Natural killer cell (primary cell): ENCODE results near the gene EXOC6B. TPM values are rescaled to one million over a fixed set of nuclear protein-coding genes. Genes with fewer than 3 reads are reported as not detected.
"Not testable (repeated sequence)": the region's sequence is repeated elsewhere in the genome, so short reads cannot be mapped to it uniquely, and the experiment has no call there.

Experiments
- ATAC-seq, 3 donors: fragments of 150-1000 bp in 2 of 3; fragments of 200-7000 bp in 1 of 3; cut with Tn5 transposase; 1 replicate in 1 of 3; 2 replicates in 2 of 3; pipeline ENCODE4 v1.10.0; 2021; ENCODE audit warnings: mild to moderate bottlenecking in 2 of 3, moderate library complexity in 2 of 3
- DNase-seq, 2 donors: peaks; one replicate each; pipeline versions ENCODE4 v3.0.0 to v3.0.0-alpha.2; 2013 to 2021; ENCODE audit warnings: mixed read lengths in 1 of 2
- H3K27ac ChIP-seq: one replicate; pipeline ENCODE4 v1.5.1; 2013; ENCODE audit warnings: mild to moderate bottlenecking, low read length
- H3K27me3 ChIP-seq: one replicate; pipeline ENCODE4 v1.6.1; 2013; ENCODE audit warnings: low read length; ENCODE audit not compliant: control insufficient read depth, insufficient read depth
- H3K36me3 ChIP-seq: one replicate; pipeline ENCODE4 v1.6.1; 2013; ENCODE audit warnings: low read length; ENCODE audit not compliant: control insufficient read depth, insufficient read depth
- H3K4me1 ChIP-seq: one replicate; pipeline ENCODE4 v1.6.1; 2013; ENCODE audit warnings: low read length; ENCODE audit not compliant: control insufficient read depth, insufficient read depth
- H3K4me3 ChIP-seq: one replicate; pipeline ENCODE4 v1.5.1; 2013; ENCODE audit warnings: low read length
- H3K9me3 ChIP-seq: one replicate; pipeline ENCODE4 v1.6.1; 2013; ENCODE audit warnings: low read length; ENCODE audit not compliant: control insufficient read depth, insufficient read depth
- H3K27ac Mint-ChIP-seq, 2 donors: one replicate each; pipeline ENCODE4 v1.8.0; 2022; ENCODE audit warnings: mild to moderate bottlenecking in 2 of 2, mixed read lengths in 2 of 2, moderate library complexity in 1 of 2
- H3K27me3 Mint-ChIP-seq, 2 donors: one replicate each; pipeline ENCODE4 v1.8.0; 2022; ENCODE audit warnings: low read depth in 2 of 2, mixed read lengths in 2 of 2
- H3K36me3 Mint-ChIP-seq: one replicate; pipeline ENCODE4 v1.8.0; 2022; ENCODE audit warnings: mixed read lengths
- H3K4me1 Mint-ChIP-seq, 2 donors: one replicate each; pipeline ENCODE4 v1.8.0; 2022; ENCODE audit warnings: mixed read lengths in 2 of 2
- H3K4me3 Mint-ChIP-seq: one replicate; pipeline ENCODE4 v1.8.0; 2022; ENCODE audit warnings: mild to moderate bottlenecking, moderate library complexity, mixed read lengths
- H3K9me3 Mint-ChIP-seq, 2 donors: one replicate each; pipeline ENCODE4 v1.8.0; 2022; ENCODE audit warnings: mixed read lengths in 2 of 2
- CTCF ChIP-seq: fragments of 200-600 bp; IDR thresholded peaks from one replicate; pipeline ENCODE4 v1.8.0; 2022; ENCODE audit warnings: antibody characterized with exemption
- WGBS: methylation state at CpG from one replicate; pipeline ENCODE4 v1.1.7; 2013; ENCODE audit warnings: missing lambda C conversion rate; ENCODE audit not compliant: insufficient coverage; 5-methylcytosine and 5-hydroxymethylcytosine counted together
- intact Hi-C: fragments of 100-400 bp; cut with micrococcal nuclease; formaldehyde crosslinking; loops from one replicate; pipeline ENCODE4 v1.14.2; 2022
- total RNA-seq, 4 donors: library from RNA; stranded (reverse); fragments of 120-200 nt in 1 of 4; gene quantifications; one replicate each; pipeline versions ENCODE4 v1.2.3 to v1.2.4, GENCODE V29; 2013 to 2022

The EXOC6B gene
- total RNA-seq, 3 donors from 2014 or later (not counting 1 experiment from before 2014, with no cell fraction given) = 16.6 to 17.2 (median 17.1) TPM

- ATAC-seq (no peak), DNase-seq (no peak)
- no peaks in the 10 kb centered on the region for H3K4me1 Mint-ChIP-seq
- H3K4me3 Mint-ChIP-seq = no peak overlapping the region
- peaks cover 5 to 6% of the 10 kb centered on the region in 2 donors for H3K9me3 Mint-ChIP-seq
- H3K27ac Mint-ChIP-seq = no peak overlapping the region
- H3K36me3 Mint-ChIP-seq = peaks cover 20% of the 10 kb centered on the region
- no peaks in the 10 kb centered on the region for H3K36me3 ChIP-seq
- intact Hi-C loops = no loop called here
- no peak overlapping the region for H3K27ac ChIP-seq
- no peaks in the 10 kb centered on the region for H3K27me3 ChIP-seq
- H3K9me3 ChIP-seq = peaks cover 12% of the 10 kb centered on the region
- no peak for TF ChIP-seq CTCF
- no peaks in the 10 kb centered on the region for H3K4me1 ChIP-seq
- no peaks in the 10 kb centered on the region for H3K27me3 Mint-ChIP-seq
- 100% methylated on average over 1 of the region's 4 CpGs for WGBS
- H3K4me3 ChIP-seq = no peak overlapping the region
These were observed 157.2 kb downstream of the EXOC6B start for GRCh38 chr2:72668647-72669046.

GRCh38 chr2:72665448-72665847, 160.4 kb downstream of the EXOC6B start:
- Histone ChIP-seq H3K4me3 (no peak overlapping the region), H3K36me3 (no peaks in the 10 kb centered on the region), H3K27me3 (no peaks in the 10 kb centered on the region), H3K9me3 (peaks cover 12% of the 10 kb centered on the region), H3K4me1 (no peaks in the 10 kb centered on the region), H3K27ac (no peak overlapping the region)
- intact Hi-C loops = no loop called here
- no peaks in the 10 kb centered on the region for H3K27me3 Mint-ChIP-seq
- 95% methylated on average over 2 of the region's 2 CpGs for WGBS
- H3K4me3 Mint-ChIP-seq = no peak overlapping the region
- TF ChIP-seq CTCF = no peak
- peaks cover 20% of the 10 kb centered on the region for H3K36me3 Mint-ChIP-seq
- no peak overlapping the region for H3K27ac Mint-ChIP-seq
- no peak for DNase-seq
- peaks cover 0 to 6% of the 10 kb centered on the region in 2 donors for H3K4me1 Mint-ChIP-seq
- ATAC-seq = no peak
- H3K9me3 Mint-ChIP-seq = peaks cover 5 to 6% of the 10 kb centered on the region in 2 donors

- TF ChIP-seq CTCF = no peak
- WGBS = 100% methylated on average over 1 of the region's 2 CpGs
- ATAC-seq = no peak
These were observed 163.8 kb downstream of the EXOC6B start for GRCh38 chr2:72661985-72662384.

GRCh38 chr2:72649810-72650209, 176.0 kb downstream of the EXOC6B start:
- Histone ChIP-seq H3K9me3 (no peaks in the 10 kb centered on the region), H3K27ac (no peak overlapping the region), H3K27me3 (no peaks in the 10 kb centered on the region), H3K36me3 (no peaks in the 10 kb centered on the region), H3K4me3 (no peak overlapping the region), H3K4me1 (no peaks in the 10 kb centered on the region)
- ATAC-seq = no peak
- no peak for DNase-seq
- Mint-ChIP-seq H3K36me3 (no peaks in the 10 kb centered on the region), H3K4me1 (no peaks in the 10 kb centered on the region), H3K4me3 (no peak overlapping the region), H3K27me3 (no peaks in the 10 kb centered on the region), H3K9me3 (peaks cover 9% of the 10 kb centered on the region in 2 donors), H3K27ac (no peak overlapping the region)
- 98% methylated on average over 6 of the region's 6 CpGs for WGBS
- TF ChIP-seq CTCF = no peak
- intact Hi-C loops = no loop called here

More at GRCh38 chr2:72661985-72662384, 163.8 kb downstream of the EXOC6B start:
- Histone ChIP-seq H3K27ac (no peak overlapping the region), H3K27me3 (no peaks in the 10 kb centered on the region), H3K4me1 (no peaks in the 10 kb centered on the region), H3K36me3 (no peaks in the 10 kb centered on the region), H3K9me3 (peaks cover 12% of the 10 kb centered on the region), H3K4me3 (no peak overlapping the region)
- no peaks in the 10 kb centered on the region for H3K27me3 Mint-ChIP-seq
- intact Hi-C loops = no loop called here
- no peak for DNase-seq
- no peak overlapping the region for H3K4me3 Mint-ChIP-seq
- peaks cover 0 to 6% of the 10 kb centered on the region in 2 donors for H3K4me1 Mint-ChIP-seq
- H3K27ac Mint-ChIP-seq = no peak overlapping the region
- peaks cover 11% of the 10 kb centered on the region for H3K36me3 Mint-ChIP-seq
- H3K9me3 Mint-ChIP-seq = peaks cover 2 to 3% of the 10 kb centered on the region in 2 donors

GRCh38 chr2:72641221-72641620, 184.6 kb downstream of the EXOC6B start:
- H3K9me3 ChIP-seq, H3K27ac ChIP-seq, H3K27me3 ChIP-seq, H3K36me3 Mint-ChIP-seq, intact Hi-C loops, ATAC-seq, H3K27me3 Mint-ChIP-seq, DNase-seq, H3K36me3 ChIP-seq, H3K4me3 Mint-ChIP-seq, H3K27ac Mint-ChIP-seq, H3K4me1 ChIP-seq, H3K4me3 ChIP-seq, H3K4me1 Mint-ChIP-seq: not testable (repeated sequence)
- WGBS = 92% methylated on average over 8 of the region's 8 CpGs
- peaks cover 7 to 11% of the 10 kb centered on the region in 2 donors for H3K9me3 Mint-ChIP-seq
